Upper lobe of right lung (tissue), 1 donor: ENCODE data around the gene CNTN4. TPM values are rescaled to one million over a fixed set of nuclear protein-coding genes. Genes with fewer than 3 reads are reported as not detected.

ENCODE experiments used
- ATAC-seq: fragments of 200-7000 bp; cut with Tn5 transposase; one replicate; pipeline ENCODE4 v1.9.1; 2020; ENCODE audit warnings: mild to moderate bottlenecking, moderate library complexity
- DNase-seq: peaks from one replicate; pipeline ENCODE4 v3.0.0-alpha.2; 2020
- H3K27ac ChIP-seq: fragments of 200-600 bp; one replicate; pipeline ENCODE4 v1.8.0; 2022
- H3K27me3 ChIP-seq: fragments of 200-600 bp; one replicate; pipeline ENCODE4 v1.8.0; 2022; ENCODE audit warnings: mild to moderate bottlenecking
- H3K36me3 ChIP-seq: fragments of 200-600 bp; one replicate; pipeline ENCODE4 v1.8.0; 2022
- H3K4me1 ChIP-seq: fragments of 200-600 bp; one replicate; pipeline ENCODE4 v1.8.0; 2022
- H3K4me3 ChIP-seq: fragments of 200-600 bp; one replicate; pipeline ENCODE4 v1.8.0; 2022; ENCODE audit warnings: mild to moderate bottlenecking
- H3K9me3 ChIP-seq: fragments of 200-600 bp; one replicate; pipeline ENCODE4 v1.8.0; 2022
- intact Hi-C: fragments of 100-400 bp; cut with DNase I; formaldehyde crosslinking; loops from one replicate; pipeline ENCODE4 v1.11.0; 2022
- total RNA-seq: library from RNA; stranded (reverse); fragmentation: NEBNext Ultra II Directional; extraction: Animal tissue kit (Norgen Biotek cat#: 25700); gene quantifications from one replicate; pipeline ENCODE4 v1.2.1, GENCODE V29; 2021
- TF ChIP-seq, protein P1 (sequence below): fragments of 200-600 bp; IDR thresholded peaks from one replicate; pipeline ENCODE4 v1.8.0; 2022; ENCODE audit warnings: antibody characterized with exemption
- donor health status: DM: no; HTN: yes; CAD: no; lungs with severe emphysema.

Gene CNTN4
- total RNA-seq, 1 donor from 2014 or later: 11.3 TPM

DNA sequence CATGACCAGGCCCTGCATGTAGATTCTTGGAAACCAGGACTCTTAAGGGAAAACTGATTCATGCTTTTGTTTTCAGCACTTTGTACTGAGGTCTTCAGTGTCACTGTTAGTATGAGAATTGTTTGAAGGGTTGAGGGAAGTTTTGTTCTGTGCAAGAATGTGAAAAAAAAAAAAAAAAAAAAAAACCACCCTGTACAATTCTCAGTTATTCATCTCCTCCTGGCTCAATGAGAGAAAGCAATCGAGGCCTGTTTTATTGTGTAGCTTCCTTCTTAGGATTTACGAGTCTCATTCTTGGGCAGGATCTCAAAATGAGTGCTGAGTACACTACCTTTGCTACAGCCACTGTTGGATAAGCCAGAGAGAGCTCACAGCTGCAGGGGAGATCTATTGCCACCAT is 469.5 kb downstream of the CNTN4 start:
- no peak overlapping the region for H3K4me3 ChIP-seq
- ATAC-seq: no peak
- DNase-seq: no peak

DNA sequence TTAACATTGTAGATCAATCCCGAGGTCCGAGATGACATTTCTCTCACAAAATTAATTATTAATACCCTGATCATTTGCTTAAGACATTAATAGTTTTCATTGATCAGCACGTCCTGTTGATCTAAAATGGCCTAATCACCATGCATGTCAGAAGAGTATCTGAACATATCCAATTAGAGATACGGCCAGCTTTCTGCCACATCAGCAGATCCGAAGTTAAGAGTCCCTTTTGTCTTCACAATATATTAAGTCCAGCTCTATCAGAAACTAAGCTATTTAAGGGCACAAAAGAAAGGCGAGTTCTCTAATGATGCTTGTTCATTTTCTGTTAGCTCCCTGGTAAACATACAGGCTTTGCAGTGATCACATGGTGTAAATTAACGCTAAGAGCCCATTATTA is 470.3 kb downstream of the CNTN4 start:
- Histone ChIP-seq H3K9me3 (no peaks in the 10 kb centered on the region), H3K36me3 (no peaks in the 10 kb centered on the region), H3K27me3 (no peaks in the 10 kb centered on the region), H3K27ac (no peak overlapping the region), H3K4me3 (no peak overlapping the region), H3K4me1 (no peaks in the 10 kb centered on the region)
- intact Hi-C loops: no loop called here
- ATAC-seq: no peak
- TF ChIP-seq, protein P1, sequence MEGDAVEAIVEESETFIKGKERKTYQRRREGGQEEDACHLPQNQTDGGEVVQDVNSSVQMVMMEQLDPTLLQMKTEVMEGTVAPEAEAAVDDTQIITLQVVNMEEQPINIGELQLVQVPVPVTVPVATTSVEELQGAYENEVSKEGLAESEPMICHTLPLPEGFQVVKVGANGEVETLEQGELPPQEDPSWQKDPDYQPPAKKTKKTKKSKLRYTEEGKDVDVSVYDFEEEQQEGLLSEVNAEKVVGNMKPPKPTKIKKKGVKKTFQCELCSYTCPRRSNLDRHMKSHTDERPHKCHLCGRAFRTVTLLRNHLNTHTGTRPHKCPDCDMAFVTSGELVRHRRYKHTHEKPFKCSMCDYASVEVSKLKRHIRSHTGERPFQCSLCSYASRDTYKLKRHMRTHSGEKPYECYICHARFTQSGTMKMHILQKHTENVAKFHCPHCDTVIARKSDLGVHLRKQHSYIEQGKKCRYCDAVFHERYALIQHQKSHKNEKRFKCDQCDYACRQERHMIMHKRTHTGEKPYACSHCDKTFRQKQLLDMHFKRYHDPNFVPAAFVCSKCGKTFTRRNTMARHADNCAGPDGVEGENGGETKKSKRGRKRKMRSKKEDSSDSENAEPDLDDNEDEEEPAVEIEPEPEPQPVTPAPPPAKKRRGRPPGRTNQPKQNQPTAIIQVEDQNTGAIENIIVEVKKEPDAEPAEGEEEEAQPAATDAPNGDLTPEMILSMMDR: no peak
- no peak for DNase-seq

More for the DNA sequence above, 469.5 kb downstream of the CNTN4 start:
- H3K9me3 ChIP-seq: no peaks in the 10 kb centered on the region
- TF ChIP-seq, protein P1: no peak
- intact Hi-C loops: no loop called here
- H3K27ac ChIP-seq: no peak overlapping the region
- no peaks in the 10 kb centered on the region for H3K36me3 ChIP-seq
- no peaks in the 10 kb centered on the region for H3K27me3 ChIP-seq
- H3K4me1 ChIP-seq: no peaks in the 10 kb centered on the region

DNA sequence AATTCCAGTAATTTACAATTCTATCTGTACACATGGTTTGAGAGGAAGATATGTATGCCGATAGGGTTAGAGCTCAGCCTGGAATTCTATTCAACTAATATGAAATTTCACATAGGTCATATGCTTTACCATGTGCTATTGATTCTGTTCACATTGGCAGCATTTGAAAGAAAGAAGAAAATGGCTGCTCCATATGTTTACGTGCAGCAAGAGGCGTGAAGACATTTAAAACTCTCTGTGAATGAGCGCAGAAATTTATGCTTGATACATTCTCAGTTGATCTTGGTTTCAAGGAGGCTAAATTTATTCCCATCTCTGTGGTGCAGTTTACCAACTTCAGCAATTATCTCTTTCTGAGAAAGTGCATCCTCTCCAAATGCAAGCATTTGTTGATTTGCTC is 478.9 kb downstream of the CNTN4 start:
- Histone ChIP-seq H3K9me3 (no peaks in the 10 kb centered on the region), H3K4me3 (no peak overlapping the region), H3K36me3 (no peaks in the 10 kb centered on the region), H3K27me3 (no peaks in the 10 kb centered on the region), H3K27ac (no peak overlapping the region), H3K4me1 (no peaks in the 10 kb centered on the region)
- intact Hi-C loops: no loop called here
- DNase-seq (no peak), ATAC-seq (no peak)
- TF ChIP-seq, protein P1: no peak

DNA sequence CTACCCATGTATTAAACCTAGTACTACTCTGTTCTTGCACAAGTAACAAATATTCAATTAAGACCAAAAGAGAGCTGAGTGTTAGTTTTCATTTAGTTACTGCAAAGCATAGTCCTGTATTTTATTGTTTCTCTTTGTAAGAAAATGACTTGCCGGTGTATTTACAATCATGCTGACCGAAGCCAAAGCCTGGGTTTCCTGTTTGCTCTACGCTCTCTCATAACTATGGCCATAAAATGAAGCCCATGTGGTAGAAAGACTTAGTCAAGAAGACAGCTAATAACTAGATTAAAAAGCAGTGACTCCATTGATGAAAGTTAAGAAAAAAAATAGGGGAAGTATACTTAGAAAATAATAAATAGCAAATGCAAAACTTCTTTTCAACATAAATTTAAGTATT is 479.9 kb downstream of the CNTN4 start:
- Histone ChIP-seq H3K36me3 (no peaks in the 10 kb centered on the region), H3K9me3 (no peaks in the 10 kb centered on the region), H3K27me3 (no peaks in the 10 kb centered on the region), H3K27ac (no peak overlapping the region), H3K4me3 (no peak overlapping the region), H3K4me1 (no peaks in the 10 kb centered on the region)
- intact Hi-C loops: no loop called here
- ATAC-seq (no peak), DNase-seq (no peak)
- TF ChIP-seq, protein P1: no peak

DNA sequence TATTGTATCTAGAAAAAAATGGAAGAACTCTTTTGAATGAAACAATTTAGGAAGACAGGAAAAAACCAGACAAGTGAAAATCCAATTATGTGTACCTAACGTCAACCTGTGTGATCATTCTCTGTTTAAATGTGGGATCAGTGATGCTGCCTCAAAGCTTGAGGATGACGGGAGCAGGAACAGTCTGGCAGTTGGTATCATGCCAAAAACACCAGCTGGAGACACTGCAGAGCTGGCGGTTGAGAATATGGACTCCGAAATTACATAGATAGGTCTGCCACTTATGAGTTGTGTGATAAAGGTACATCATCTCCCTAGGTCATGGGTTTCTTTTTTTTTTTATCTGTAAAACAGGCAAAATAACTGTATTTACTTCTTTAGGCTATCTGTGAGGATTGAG is 480.5 kb downstream of the CNTN4 start:
- TF ChIP-seq, protein P1: no peak
- no peaks in the 10 kb centered on the region for H3K27me3 ChIP-seq
- ATAC-seq (no peak), DNase-seq (no peak)
- H3K9me3 ChIP-seq: no peaks in the 10 kb centered on the region
- H3K4me3 ChIP-seq: no peak overlapping the region
- no peaks in the 10 kb centered on the region for H3K36me3 ChIP-seq
- H3K4me1 ChIP-seq: no peaks in the 10 kb centered on the region
- intact Hi-C loops: no loop called here
- H3K27ac ChIP-seq: no peak overlapping the region

DNA sequence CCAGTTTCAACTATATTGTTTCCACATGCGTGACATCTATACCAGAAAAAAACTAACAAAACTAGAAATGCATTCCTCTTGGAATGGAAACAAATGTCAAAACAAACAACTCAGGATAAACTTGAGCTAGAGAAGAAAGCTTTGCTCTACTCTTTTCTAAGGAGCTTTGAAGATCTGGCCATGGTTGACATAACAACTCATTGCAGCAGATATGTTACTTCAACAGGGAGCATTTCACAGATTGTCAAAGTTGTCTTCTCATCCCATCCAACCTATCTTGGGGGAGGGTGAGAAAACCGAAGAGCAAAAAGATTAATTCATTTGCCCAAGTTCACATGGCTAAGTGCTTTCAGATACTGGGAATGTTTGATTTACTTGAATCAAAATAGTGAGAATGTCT is 484.4 kb downstream of the CNTN4 start:
- DNase-seq: no peak
- Histone ChIP-seq H3K27ac (no peak overlapping the region), H3K36me3 (no peaks in the 10 kb centered on the region), H3K4me3 (no peak overlapping the region), H3K9me3 (no peaks in the 10 kb centered on the region), H3K4me1 (no peaks in the 10 kb centered on the region), H3K27me3 (no peaks in the 10 kb centered on the region)
- no peak for ATAC-seq
- intact Hi-C loops: loop anchor here (5.0 kb wide), 1 partner anchor 194 kb away; no protein-coding TSS in a partner anchor
- TF ChIP-seq, protein P1: no peak
